SK-N-SH (cell line): Measurements from ENCODE around the gene UCN2. TPM values are rescaled to one million over a fixed set of nuclear protein-coding genes. Genes with fewer than 3 reads are reported as not detected.

ENCODE experiments used
- CTCF ChIA-PET: fragments of 300-600, 350-600 bp; formaldehyde crosslinking; extraction: SDS; loops from one replicate; lab custom pipeline; 2021; lab: Yijun Ruan, JAX
- POLR2A ChIA-PET: fragments of 350-600 bp; sonication (Branson Sonifier 250); formaldehyde crosslinking; extraction: SDS; loops from one replicate; lab custom pipeline; 2020; ENCODE audit warnings: antibody characterized with exemption, inconsistent platforms; lab: Yijun Ruan, JAX
- DNase-seq: peaks from one replicate; pipeline ENCODE4 v3.0.0; 2012
- H2AFZ ChIP-seq: fragments of 200-600 bp; sonication (generic); 2 replicates; pipeline ENCODE4 v1.8.1; 2016; ENCODE audit warnings: antibody characterized with exemption, mild to moderate bottlenecking, low read depth
- H3F3A ChIP-seq: fragments of 200-600 bp; sonication (generic); replicated peaks from 2 replicates; pipeline ENCODE3; 2016; ENCODE audit warnings: antibody characterized with exemption, mild to moderate bottlenecking; ENCODE audit not compliant: insufficient read depth
- H3K27ac ChIP-seq, 2 experiments: fragments of 200-500 bp in 1 of 2; fragments of 200-600 bp in 1 of 2; sonication (Bioruptor generic) in 1 of 2; sonication (generic), shearing (Covaris generic) in 1 of 2; 2 replicates each; pipeline versions ENCODE4 v1.5.1 to v1.6.1; 2014 to 2016; ENCODE audit warnings: low read depth in 2 of 2, inconsistent platforms in 1 of 2, low read length in 1 of 2, mild to moderate bottlenecking in 1 of 2, mixed read lengths in 1 of 2
- H3K27me3 ChIP-seq: fragments of 200-600 bp; sonication (generic), shearing (Covaris generic); 2 replicates; pipeline ENCODE4 v1.6.1; 2016; ENCODE audit warnings: mixed run types; ENCODE audit not compliant: insufficient read depth
- H3K36me3 ChIP-seq, 2 experiments: fragments of 200-500 bp in 1 of 2; fragments of 200-600 bp in 1 of 2; sonication (Bioruptor generic) in 1 of 2; sonication (generic) in 1 of 2; replicated peaks in 1 of 2; 2 replicates each; pipeline versions ENCODE3 to v1.5.1; 2014 to 2016; ENCODE audit warnings: low read length in 1 of 2, mild to moderate bottlenecking in 1 of 2; ENCODE audit not compliant: insufficient read depth in 2 of 2, control insufficient read depth in 1 of 2
- H3K4me1 ChIP-seq, 2 experiments: fragments of 200-500 bp in 1 of 2; fragments of 200-600 bp in 1 of 2; sonication (Bioruptor generic) in 1 of 2; sonication (generic), shearing (Covaris generic) in 1 of 2; 2 replicates each; pipeline versions ENCODE4 v1.5.1 to v1.6.1; 2014 to 2016; ENCODE audit warnings: low read depth in 1 of 2, low read length in 1 of 2, mixed run types in 1 of 2; ENCODE audit not compliant: insufficient read depth in 2 of 2, control insufficient read depth in 1 of 2
- H3K4me2 ChIP-seq: fragments of 200-600 bp; sonication (generic), shearing (Covaris generic); 2 replicates; pipeline ENCODE4 v1.6.1; 2017; ENCODE audit warnings: mixed run types
- H3K4me3 ChIP-seq, 2 experiments: fragments of 200-500 bp in 1 of 2; fragments of 200-600 bp in 1 of 2; sonication (Bioruptor generic) in 1 of 2; sonication (generic), shearing (Covaris generic) in 1 of 2; 2 replicates each; pipeline versions ENCODE4 v1.5.1 to v1.8.1; 2014 to 2016; ENCODE audit warnings: low read depth in 2 of 2, inconsistent platforms in 1 of 2, low read length in 1 of 2, mild to moderate bottlenecking in 1 of 2, mixed read lengths in 1 of 2, moderate library complexity in 1 of 2
- H3K79me2 ChIP-seq: fragments of 200-600 bp; sonication (generic); 2 replicates; pipeline ENCODE4 v1.8.1; 2017; ENCODE audit warnings: mild to moderate bottlenecking; ENCODE audit not compliant: insufficient read depth
- H3K9ac ChIP-seq: fragments of 200-600 bp; sonication (generic); 2 replicates; pipeline ENCODE4 v1.6.1; 2017; ENCODE audit warnings: mixed run types
- H3K9me2 ChIP-seq: fragments of 200-600 bp; sonication (generic); 2 replicates; pipeline ENCODE4 v1.6.1; 2017; ENCODE audit warnings: mixed run types
- H3K9me3 ChIP-seq: fragments of 200-600 bp; sonication (generic); 2 replicates; pipeline ENCODE4 v1.6.1; 2017; ENCODE audit warnings: mixed run types, mild to moderate bottlenecking, moderate library complexity
- H4K20me1 ChIP-seq: fragments of 200-600 bp; sonication (generic); 2 replicates; pipeline ENCODE4 v1.6.1; 2017; ENCODE audit warnings: mild to moderate bottlenecking, mixed run types; ENCODE audit not compliant: insufficient read depth
- CHD2 ChIP-seq: fragments of 150-350 bp; IDR thresholded peaks from 2 replicates; pipeline ENCODE4 v1.6.1; 2018; ENCODE audit warnings: low read length; ENCODE audit not compliant: partially characterized antibody
- CTCF ChIP-seq: fragments of 200-600 bp; sonication (generic); IDR thresholded peaks from 2 replicates; pipeline ENCODE4 v1.6.1; 2017; ENCODE audit warnings: antibody characterized with exemption, mild to moderate bottlenecking, moderate library complexity
- EP300 ChIP-seq, 2 experiments: IDR thresholded peaks; 2 replicates each; pipeline versions ENCODE4 v1.4.0 to v1.6.1; 2012; ENCODE audit warnings: borderline replicate concordance in 1 of 2, low read depth in 1 of 2, low read length in 1 of 2
- EZH2phosphoT487 ChIP-seq: fragments of 200-600 bp; sonication (generic); IDR thresholded peaks from 2 replicates; pipeline ENCODE4 v1.6.1; 2017; ENCODE audit warnings: low read depth, mixed run types, mild to moderate bottlenecking, antibody characterized with exemption, moderate library complexity, borderline replicate concordance
- FOXM1 ChIP-seq: IDR thresholded peaks from 2 replicates; pipeline ENCODE4 v1.4.0; 2012; ENCODE audit warnings: low read depth, mild to moderate bottlenecking
- GABPA ChIP-seq: IDR thresholded peaks from 2 replicates; pipeline ENCODE4 v1.4.0; 2012; ENCODE audit warnings: low read depth, mild to moderate bottlenecking
- GATA2 ChIP-seq: sonication (generic); formaldehyde crosslinking; IDR thresholded peaks from 2 replicates; pipeline ENCODE4 v1.5.0; 2020; ENCODE audit warnings: mild to moderate bottlenecking, missing genetic modification reagents
- MAX ChIP-seq: IDR thresholded peaks from 2 replicates; pipeline ENCODE4 v1.4.0; 2012; ENCODE audit warnings: low read depth
- MEF2A ChIP-seq: IDR thresholded peaks from 2 replicates; pipeline ENCODE4 v1.4.0; 2012; ENCODE audit warnings: low read depth, borderline replicate concordance
- MXI1 ChIP-seq: IDR thresholded peaks from 2 replicates; pipeline ENCODE4 v1.6.1; 2012; ENCODE audit warnings: mild to moderate bottlenecking, low read depth, low read length, improper control_type of control experiment
- NFIC ChIP-seq: IDR thresholded peaks from 2 replicates; pipeline ENCODE4 v1.4.0; 2012; ENCODE audit warnings: borderline replicate concordance
- NRF1 ChIP-seq: IDR thresholded peaks from 2 replicates; pipeline ENCODE4 v1.6.1; 2012; ENCODE audit warnings: low read depth, mild to moderate bottlenecking, low read length
- RAD21 ChIP-seq: IDR thresholded peaks from 2 replicates; pipeline ENCODE4 v1.6.1; 2012; ENCODE audit warnings: mild to moderate bottlenecking, low read length
- REST ChIP-seq: IDR thresholded peaks from 2 replicates; pipeline ENCODE4 v1.6.1; 2012; ENCODE audit warnings: mild to moderate bottlenecking, low read depth, low read length, moderate library complexity
- RFX5 ChIP-seq: IDR thresholded peaks from 2 replicates; pipeline ENCODE4 v1.6.1; 2012; ENCODE audit warnings: mild to moderate bottlenecking, improper control_type of control experiment, low read length
- TCF12 ChIP-seq: IDR thresholded peaks from 2 replicates; pipeline ENCODE4 v1.4.0; 2012
- TEAD4 ChIP-seq: IDR thresholded peaks from 2 replicates; pipeline ENCODE4 v1.4.0; 2012; ENCODE audit warnings: mild to moderate bottlenecking, borderline replicate concordance; ENCODE audit not compliant: insufficient read depth
- USF1 ChIP-seq: IDR thresholded peaks from 2 replicates; pipeline ENCODE4 v1.4.0; 2012; ENCODE audit warnings: low read depth, borderline replicate concordance
- USF2 ChIP-seq: fragments of 150-350 bp; IDR thresholded peaks from 2 replicates; pipeline ENCODE4 v1.6.1; 2017; ENCODE audit warnings: antibody characterized with exemption, low read length, low read depth, borderline replicate concordance
- ZBTB33 ChIP-seq: IDR thresholded peaks from 2 replicates; pipeline ENCODE4 v1.4.0; 2012; ENCODE audit warnings: low read depth, borderline replicate concordance
- WGBS: methylation state at CpG from one replicate; pipeline ENCODE4 v1.1.6; 2017; ENCODE audit warnings: low lambda C conversion rate; 5-methylcytosine and 5-hydroxymethylcytosine counted together
- polyA plus RNA-seq, 3 experiments: library from polyadenylated mRNA; depleted of rRNA; stranded (reverse); fragments of >200 nt; gene quantifications; 2 replicates each; pipeline ENCODE4 v1.2.3, GENCODE V29; 2012

Gene UCN2
- polyA plus RNA-seq, 1 of the 3 experiments (the other 2 are of a cell fraction), result 0.69 TPM

- DNase-seq, result no peak
- H3K4me3 ChIP-seq, result no peak overlapping the region
- no peaks in the 10 kb centered on the region for H3K27me3 ChIP-seq
- H3K27ac ChIP-seq, result no peak overlapping the region
- ChIA-PET POLR2A (no interaction called here), CTCF (interaction anchor here (0.6 to 1.6 kb wide), 4 partner anchors 9 to 28 kb away, joined by 3 to 6 read pairs (median 4); no protein-coding TSS in a partner anchor)
- no peak overlapping the region for H2AFZ ChIP-seq
- 95% methylated on average over 3 of the region's 4 CpGs for WGBS
- H3K9ac ChIP-seq, result no peak overlapping the region
- no peaks in the 10 kb centered on the region for H3K79me2 ChIP-seq
- H4K20me1 ChIP-seq, result no peaks in the 10 kb centered on the region
- H3K9me2 ChIP-seq, result no peaks in the 10 kb centered on the region
- H3K4me2 ChIP-seq, result no peak overlapping the region
- H3K4me1 ChIP-seq, result no peaks in the 10 kb centered on the region
- TF ChIP-seq EZH2phosphoT487, result no peak
- no peak for TF ChIP-seq RAD21
- no peak for TF ChIP-seq TCF12
- no peak for TF ChIP-seq MXI1
- TF ChIP-seq MEF2A, result no peak
- no peak for TF ChIP-seq MAX
- TF ChIP-seq CHD2, result no peak
- TF ChIP-seq EP300 (IDR thresholded peaks at IDR 0.05; ENCODE audit: borderline replicate concordance in 1 of 2, low read depth in 1 of 2, low read length in 1 of 2), result no peak
- TF ChIP-seq NFIC, result no peak
- no peak for TF ChIP-seq TEAD4
- no peak for TF ChIP-seq FOXM1
- no peak for TF ChIP-seq GABPA
- no peak for TF ChIP-seq GATA2 (CRISPR knock-in tag)
- TF ChIP-seq USF1, result no peak
- TF ChIP-seq USF2, result no peak
- no peak for TF ChIP-seq REST
- TF ChIP-seq ZBTB33, result no peak
- TF ChIP-seq RFX5, result no peak
- TF ChIP-seq CTCF, result no peak
- TF ChIP-seq NRF1, result no peak
- H3F3A ChIP-seq, result peaks cover 2% of the 10 kb centered on the region
- peaks cover 3 to 8% of the 10 kb centered on the region in 2 experiments for H3K36me3 ChIP-seq
- H3K9me3 ChIP-seq, result no peaks in the 10 kb centered on the region
These were observed 28.0 kb downstream of the UCN2 start for GRCh38 chr3:48535578-48535977.
